Epithelial cell of proximal tubule (primary cell): ENCODE measurements around the gene JUP. TPM values are rescaled to one million over a fixed set of nuclear protein-coding genes. Genes with fewer than 3 reads are reported as not detected.
"Not testable (repeated sequence)": the region's sequence is repeated elsewhere in the genome, so short reads cannot be mapped to it uniquely, and the experiment has no call there.

Experiments used
- DNase-seq: peaks from one replicate; pipeline ENCODE4 v3.0.0-alpha.2; 2011; ENCODE audit warnings: low read depth
- H3K4me3 ChIP-seq: 2 replicates; pipeline ENCODE4 v1.5.1; 2011; ENCODE audit warnings: low read depth, mild to moderate bottlenecking, low read length
- CTCF ChIP-seq: conservative IDR thresholded peaks from 2 replicates; pipeline ENCODE4 v1.5.1; 2012; ENCODE audit warnings: low read depth, mild to moderate bottlenecking, low read length
- total RNA-seq: library from RNA; depleted of rRNA; stranded (reverse); fragments of >200 nt; gene quantifications from 2 replicates; pipeline ENCODE4 v1.2.3, GENCODE V29; 2015

Gene JUP
- 314 and 425 TPM in 2 replicates for total RNA-seq

DNA sequence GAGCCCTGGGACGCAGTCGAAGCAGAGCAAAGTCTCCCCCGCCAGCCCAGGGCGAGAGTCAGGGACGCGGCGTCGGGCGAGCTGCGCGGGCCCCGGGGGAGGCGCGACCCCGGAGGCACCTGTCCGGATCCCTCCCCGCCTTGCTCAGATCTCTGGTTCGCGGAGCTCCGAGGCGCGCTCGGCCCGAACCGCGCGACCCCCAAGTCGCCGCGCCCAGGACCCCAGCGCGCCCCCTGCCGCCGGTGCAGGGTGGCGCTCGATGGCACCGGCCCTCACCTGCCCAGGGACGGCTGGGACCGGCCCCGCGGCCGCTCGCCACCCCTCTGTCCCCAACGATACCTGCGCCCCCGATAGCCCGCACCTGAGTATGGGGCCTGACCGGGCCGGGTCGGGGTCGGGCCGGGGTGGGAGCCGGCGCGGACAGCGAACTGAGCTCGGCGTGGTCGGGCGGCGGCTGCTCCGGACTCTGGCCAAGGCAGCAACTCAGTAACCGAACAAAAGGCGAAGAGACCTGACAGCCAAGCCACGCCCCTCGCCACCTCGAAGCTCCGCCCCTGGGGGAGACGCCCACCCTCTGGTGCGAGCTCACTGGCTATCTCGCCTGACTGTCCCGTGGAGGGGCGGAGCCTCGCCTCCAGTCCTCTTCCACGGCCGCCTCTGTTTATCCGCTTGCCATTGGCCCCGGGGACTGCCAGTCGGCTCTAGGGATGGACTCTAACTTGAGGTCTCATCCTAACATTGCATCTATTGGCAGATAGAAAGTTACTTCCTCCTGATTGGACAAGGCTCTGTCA lies at the start of gene JUP:
Gene JUP, minus strand, starts transcription at position 485 of the 794 bp plus-strand sequence. CDS start 14,857 bp downstream, outside the sequence.
- H3K4me3 ChIP-seq: peak within 1 kb of the TSS; percentile 92
- peak; percentile 86 for DNase-seq
- peak; percentile 66 for TF ChIP-seq CTCF

DNA sequence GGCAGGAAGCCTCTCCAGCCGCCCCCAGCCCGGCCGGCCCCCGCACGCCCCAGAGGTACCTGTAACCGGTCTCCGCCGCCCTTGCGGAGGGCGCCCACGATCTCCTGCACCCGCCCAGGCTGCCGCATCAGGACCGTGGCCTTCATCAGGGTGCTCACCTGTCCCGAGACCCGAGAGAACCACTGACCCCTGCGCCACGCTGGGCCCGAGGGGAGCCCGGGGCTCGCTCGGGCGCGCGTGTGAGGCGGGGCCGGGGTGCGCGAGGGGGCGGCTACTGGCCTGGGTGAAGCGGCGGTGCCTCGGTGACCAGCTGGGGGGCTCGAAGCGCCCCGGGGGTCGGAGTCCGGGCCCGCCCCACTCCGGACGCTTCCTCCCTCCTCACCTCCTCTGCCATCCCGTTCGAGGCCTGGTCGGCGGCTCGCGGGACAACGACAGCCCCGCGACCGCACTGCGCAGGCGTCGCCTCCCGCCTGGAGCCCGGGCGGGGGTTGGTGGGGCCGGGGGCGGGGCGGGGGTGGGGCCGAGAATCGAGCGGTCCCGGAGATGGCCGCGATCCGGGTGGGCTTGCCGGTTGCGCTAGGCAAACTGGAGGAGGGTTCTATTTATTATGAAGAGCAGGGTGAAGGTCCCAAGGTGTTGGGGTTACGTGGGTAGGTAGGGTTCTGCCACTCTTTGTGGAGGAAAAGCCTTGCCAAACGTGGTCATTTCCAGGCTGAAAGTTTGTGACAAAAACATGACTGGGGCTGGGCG lies 49.5 kb upstream of the JUP start, which contains the start of gene NT5C3B:
Gene NT5C3B, minus strand, starts transcription at position 433 of the 750 bp plus-strand sequence. Its CDS starts 39 bp downstream, at position 394.
- H3K4me3 ChIP-seq: peak within 1 kb of the TSS; percentile 82
- no peak for DNase-seq
- no peak for TF ChIP-seq CTCF

DNA sequence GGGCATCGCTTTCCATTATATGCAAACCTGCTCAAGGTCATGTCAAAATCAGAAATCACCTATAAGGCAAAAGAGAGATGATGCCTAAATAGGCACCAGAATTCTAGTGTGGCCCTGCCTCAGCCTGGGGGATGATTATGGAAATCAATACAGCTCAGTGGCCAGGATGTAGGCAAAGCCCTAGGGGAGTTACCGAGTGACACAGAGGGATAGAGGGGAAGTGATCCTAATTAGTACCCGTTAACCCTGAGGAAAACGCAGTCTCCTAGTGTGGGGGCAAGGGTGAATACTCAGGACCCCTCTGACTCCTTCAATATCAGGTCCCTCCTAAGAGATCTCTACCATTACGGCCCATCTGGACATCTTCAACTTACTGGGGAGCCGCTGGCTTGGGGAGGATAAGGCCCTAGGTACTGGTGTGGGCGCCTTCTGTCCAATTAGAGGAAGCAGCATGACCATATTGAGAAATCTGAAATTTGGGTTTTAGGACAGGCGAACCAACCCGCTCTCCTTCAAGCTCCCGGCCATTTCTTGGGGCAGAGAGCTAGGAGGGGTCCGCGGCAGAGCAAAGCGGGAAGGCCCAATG lies 48.8 kb upstream of the JUP start:
- H3K4me3 ChIP-seq: peak overlapping the region; percentile 82
- TF ChIP-seq CTCF: no peak
- no peak for DNase-seq

DNA sequence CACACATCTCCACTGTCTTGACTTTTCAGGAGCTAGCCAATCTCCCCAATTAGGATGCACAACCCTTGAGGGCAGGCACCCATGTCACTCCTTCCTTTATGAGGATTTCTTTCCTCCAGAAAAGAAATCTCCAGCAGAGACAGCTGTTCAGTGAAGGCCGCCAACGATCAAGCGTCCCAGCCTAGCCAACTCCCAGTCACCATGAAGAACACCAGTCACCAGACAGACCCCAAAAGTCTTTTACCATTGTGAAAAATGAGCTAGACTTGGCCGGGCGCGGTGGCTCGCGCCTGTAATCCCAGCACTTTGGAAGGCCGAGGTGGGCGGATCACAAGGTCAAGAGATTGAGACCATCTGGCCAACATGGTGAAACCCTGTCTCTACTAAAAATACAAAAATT lies 43.5 kb upstream of the JUP start:
- H3K4me3 ChIP-seq, DNase-seq: not testable (repeated sequence)

- no peak for DNase-seq
- TF ChIP-seq CTCF: no peak
- H3K4me3 ChIP-seq: no peak overlapping the region
Measured at GRCh38 chr17:41825175-41825845, 38.8 kb upstream of the JUP start.

DNA sequence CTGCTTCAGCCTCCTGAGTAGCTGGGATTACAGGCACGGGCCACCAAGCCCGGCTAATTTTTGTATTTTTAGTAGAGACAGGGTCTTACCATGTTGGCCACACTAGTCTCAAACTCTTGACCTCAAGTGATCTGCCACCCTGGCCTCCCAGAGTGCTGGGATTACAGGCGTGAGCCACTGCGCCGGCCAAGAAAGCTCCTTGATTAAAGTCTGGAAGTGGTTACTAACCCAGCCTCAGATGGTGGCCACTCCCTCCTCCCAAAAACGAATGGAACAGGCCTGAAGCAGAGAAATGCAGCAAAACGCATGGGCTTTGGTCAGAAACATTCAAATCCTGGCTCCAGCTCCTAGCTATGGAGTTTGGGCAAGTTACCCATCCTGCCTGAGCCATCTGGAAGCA lies 37.6 kb upstream of the JUP start:
- no peak for DNase-seq
- no peak for TF ChIP-seq CTCF
- no peak overlapping the region for H3K4me3 ChIP-seq

DNA sequence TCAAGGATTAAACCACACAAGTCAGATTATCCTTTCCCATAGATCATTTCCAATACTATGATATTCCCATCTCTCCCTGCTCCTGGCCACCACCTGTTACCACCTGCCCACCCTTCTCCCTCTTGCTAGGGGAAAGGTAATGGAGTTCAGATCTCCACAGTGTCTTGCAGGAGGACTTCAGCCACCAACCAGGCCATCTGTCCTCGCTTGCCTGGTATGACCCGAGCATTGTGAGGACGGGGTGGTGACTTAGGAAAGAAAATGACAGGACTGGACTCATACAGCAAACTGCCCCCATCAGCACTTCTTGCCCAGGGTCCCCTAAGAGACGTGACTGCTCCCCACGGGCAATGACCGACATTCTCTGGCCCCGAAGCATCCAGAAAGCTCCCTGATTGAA lies 37.1 kb upstream of the JUP start:
- no peak overlapping the region for H3K4me3 ChIP-seq
- no peak for TF ChIP-seq CTCF
- no peak for DNase-seq
